SK-N-SH (cell line): ENCODE measurements around the gene ADTRP.

Experiments used
- EZH2phosphoT487 ChIP-seq: fragments of 200-600 bp; sonication (generic); IDR thresholded peaks from 2 replicates; pipeline ENCODE4 v1.6.1; 2017; ENCODE audit warnings: low read depth, mixed run types, mild to moderate bottlenecking, antibody characterized with exemption, moderate library complexity, borderline replicate concordance
- MXI1 ChIP-seq: IDR thresholded peaks from 2 replicates; pipeline ENCODE4 v1.6.1; 2012; ENCODE audit warnings: mild to moderate bottlenecking, low read depth, low read length, improper control_type of control experiment
- RXRA ChIP-seq: IDR thresholded peaks from 2 replicates; pipeline ENCODE4 v1.4.0; 2012; ENCODE audit warnings: low read depth, mild to moderate bottlenecking, borderline replicate concordance
- SIN3A ChIP-seq: IDR thresholded peaks from 2 replicates; pipeline ENCODE4 v1.6.1; 2012; ENCODE audit warnings: low read depth, mild to moderate bottlenecking, low read length, moderate library complexity, borderline replicate concordance
- YY1 ChIP-seq: IDR thresholded peaks from 2 replicates; pipeline ENCODE4 v1.4.0; 2012; ENCODE audit warnings: low read depth, mild to moderate bottlenecking
- TF ChIP-seq, protein P1 (sequence below): IDR thresholded peaks from 2 replicates; pipeline ENCODE4 v1.6.1; 2012; ENCODE audit warnings: mild to moderate bottlenecking, low read depth, low read length, moderate library complexity
- TF ChIP-seq, protein P2 (sequence below): fragments of 200-600 bp; sonication (generic); IDR thresholded peaks from 2 replicates; pipeline ENCODE4 v1.6.1; 2017; ENCODE audit warnings: antibody characterized with exemption, mild to moderate bottlenecking, moderate library complexity

DNA sequence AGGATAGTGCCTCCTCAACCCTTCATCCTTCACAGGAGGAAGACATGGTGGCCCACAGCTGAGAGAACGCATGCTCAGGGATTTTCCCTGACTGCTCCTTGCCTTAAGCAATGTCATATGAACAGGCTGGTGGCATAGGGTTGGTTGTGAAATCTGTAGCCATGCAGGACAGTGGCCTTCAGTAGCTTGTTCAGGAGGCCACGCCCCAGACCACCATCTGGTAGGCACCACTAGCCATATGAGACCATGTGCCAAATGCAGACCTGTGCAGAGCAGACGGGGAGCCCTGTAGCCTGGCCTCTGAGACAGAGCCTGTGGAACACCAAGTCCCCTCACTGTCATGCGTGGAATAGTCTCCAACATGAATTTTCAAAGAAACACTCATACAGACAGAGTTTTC lies 76.5 kb downstream of the ADTRP start:
- TF ChIP-seq, protein P1, sequence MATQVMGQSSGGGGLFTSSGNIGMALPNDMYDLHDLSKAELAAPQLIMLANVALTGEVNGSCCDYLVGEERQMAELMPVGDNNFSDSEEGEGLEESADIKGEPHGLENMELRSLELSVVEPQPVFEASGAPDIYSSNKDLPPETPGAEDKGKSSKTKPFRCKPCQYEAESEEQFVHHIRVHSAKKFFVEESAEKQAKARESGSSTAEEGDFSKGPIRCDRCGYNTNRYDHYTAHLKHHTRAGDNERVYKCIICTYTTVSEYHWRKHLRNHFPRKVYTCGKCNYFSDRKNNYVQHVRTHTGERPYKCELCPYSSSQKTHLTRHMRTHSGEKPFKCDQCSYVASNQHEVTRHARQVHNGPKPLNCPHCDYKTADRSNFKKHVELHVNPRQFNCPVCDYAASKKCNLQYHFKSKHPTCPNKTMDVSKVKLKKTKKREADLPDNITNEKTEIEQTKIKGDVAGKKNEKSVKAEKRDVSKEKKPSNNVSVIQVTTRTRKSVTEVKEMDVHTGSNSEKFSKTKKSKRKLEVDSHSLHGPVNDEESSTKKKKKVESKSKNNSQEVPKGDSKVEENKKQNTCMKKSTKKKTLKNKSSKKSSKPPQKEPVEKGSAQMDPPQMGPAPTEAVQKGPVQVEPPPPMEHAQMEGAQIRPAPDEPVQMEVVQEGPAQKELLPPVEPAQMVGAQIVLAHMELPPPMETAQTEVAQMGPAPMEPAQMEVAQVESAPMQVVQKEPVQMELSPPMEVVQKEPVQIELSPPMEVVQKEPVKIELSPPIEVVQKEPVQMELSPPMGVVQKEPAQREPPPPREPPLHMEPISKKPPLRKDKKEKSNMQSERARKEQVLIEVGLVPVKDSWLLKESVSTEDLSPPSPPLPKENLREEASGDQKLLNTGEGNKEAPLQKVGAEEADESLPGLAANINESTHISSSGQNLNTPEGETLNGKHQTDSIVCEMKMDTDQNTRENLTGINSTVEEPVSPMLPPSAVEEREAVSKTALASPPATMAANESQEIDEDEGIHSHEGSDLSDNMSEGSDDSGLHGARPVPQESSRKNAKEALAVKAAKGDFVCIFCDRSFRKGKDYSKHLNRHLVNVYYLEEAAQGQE, result no peak
- TF ChIP-seq SIN3A (no peak), EZH2phosphoT487 (no peak), MXI1 (no peak), YY1 (no peak), RXRA (no peak)
- TF ChIP-seq, protein P2, sequence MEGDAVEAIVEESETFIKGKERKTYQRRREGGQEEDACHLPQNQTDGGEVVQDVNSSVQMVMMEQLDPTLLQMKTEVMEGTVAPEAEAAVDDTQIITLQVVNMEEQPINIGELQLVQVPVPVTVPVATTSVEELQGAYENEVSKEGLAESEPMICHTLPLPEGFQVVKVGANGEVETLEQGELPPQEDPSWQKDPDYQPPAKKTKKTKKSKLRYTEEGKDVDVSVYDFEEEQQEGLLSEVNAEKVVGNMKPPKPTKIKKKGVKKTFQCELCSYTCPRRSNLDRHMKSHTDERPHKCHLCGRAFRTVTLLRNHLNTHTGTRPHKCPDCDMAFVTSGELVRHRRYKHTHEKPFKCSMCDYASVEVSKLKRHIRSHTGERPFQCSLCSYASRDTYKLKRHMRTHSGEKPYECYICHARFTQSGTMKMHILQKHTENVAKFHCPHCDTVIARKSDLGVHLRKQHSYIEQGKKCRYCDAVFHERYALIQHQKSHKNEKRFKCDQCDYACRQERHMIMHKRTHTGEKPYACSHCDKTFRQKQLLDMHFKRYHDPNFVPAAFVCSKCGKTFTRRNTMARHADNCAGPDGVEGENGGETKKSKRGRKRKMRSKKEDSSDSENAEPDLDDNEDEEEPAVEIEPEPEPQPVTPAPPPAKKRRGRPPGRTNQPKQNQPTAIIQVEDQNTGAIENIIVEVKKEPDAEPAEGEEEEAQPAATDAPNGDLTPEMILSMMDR, result no peak
